Right ventricle myocardium superior (tissue), 1 donor: ENCODE results near the gene MED8. TPM values are rescaled to one million over a fixed set of nuclear protein-coding genes. Genes with fewer than 3 reads are reported as not detected.
A peak's percentile ranks its signal among the peaks of the same experiment; 100 is the strongest.
"Not testable (repeated sequence)": the region's sequence is repeated elsewhere in the genome, so short reads cannot be mapped to it uniquely, and the experiment has no call there.

ENCODE experiments used
- ATAC-seq: fragments of 200-7000 bp; cut with Tn5 transposase; one replicate; pipeline ENCODE4 v1.9.1; 2020; ENCODE audit warnings: mild to moderate bottlenecking; ENCODE audit not compliant: poor library complexity
- DNase-seq: peaks from one replicate; pipeline ENCODE4 v3.0.0-alpha.2; 2020
- intact Hi-C: fragments of 100-400 bp; cut with DNase I; formaldehyde crosslinking; loops from one replicate; pipeline ENCODE4 v1.11.2; 2022
- total RNA-seq: library from RNA; stranded (reverse); fragmentation: NEBNext Ultra II Directional; extraction: Animal tissue kit (Norgen Biotek cat#: 25700); gene quantifications from one replicate; pipeline ENCODE4 v1.2.1, GENCODE V29; 2021
- donor health status: DM: no; HTN: yes; CAD: no; lungs with severe emphysema.

MED8 gene
- total RNA-seq, 1 donor from 2014 or later, result 16.5 TPM

- intact Hi-C loops, result no loop called here
- ATAC-seq, result no peak
- DNase-seq, result no peak
Measured at GRCh38 chr1:43396059-43396458, 6.5 kb upstream of the MED8 start.

GRCh38 chr1:43395523-43395922 is 5.9 kb upstream of the MED8 start:
- ATAC-seq (no peak), DNase-seq (no peak)
- intact Hi-C loops, result no loop called here

- intact Hi-C loops, result no loop called here
- DNase-seq (no peak), ATAC-seq (no peak)
Measured at GRCh38 chr1:43392702-43393101, 3.1 kb upstream of the MED8 start.

GRCh38 chr1:43388613-43389012 is 987 bp downstream of the MED8 start:
- no peak for DNase-seq
- intact Hi-C loops, result no loop called here
- no peak for ATAC-seq

GRCh38 chr1:43387976-43388599 is 1.5 kb downstream of the MED8 start:
- no peak for DNase-seq
- no peak for ATAC-seq
- intact Hi-C loops, result no loop called here

GRCh38 chr1:43386676-43387075 is 2.9 kb downstream of the MED8 start:
- DNase-seq, result no peak
- no peak for ATAC-seq
- intact Hi-C loops, result no loop called here

- ATAC-seq (peak; percentile 70), DNase-seq (no peak)
- intact Hi-C loops, result no loop called here
Measured at GRCh38 chr1:43383449-43383848, 6.2 kb downstream of the MED8 start.

GRCh38 chr1:43382027-43382779 is 7.4 kb downstream of the MED8 start:
- intact Hi-C loops, result no loop called here
- DNase-seq (no peak), ATAC-seq (peak; percentile 84)

GRCh38 chr1:43381612-43382011 is 8.0 kb downstream of the MED8 start:
- intact Hi-C loops, result no loop called here
- no peak for DNase-seq
- peak; percentile 13 for ATAC-seq

GRCh38 chr1:43379476-43379875 is 10.1 kb downstream of the MED8 start:
- ATAC-seq (no peak), DNase-seq (no peak)
- intact Hi-C loops, result no loop called here

GRCh38 chr1:43377831-43378230 is 11.8 kb downstream of the MED8 start:
- DNase-seq, result no peak
- no peak for ATAC-seq
- intact Hi-C loops, result no loop called here

GRCh38 chr1:43376723-43377235 is 12.8 kb downstream of the MED8 start:
- DNase-seq (no peak), ATAC-seq (no peak)
- intact Hi-C loops, result no loop called here

GRCh38 chr1:43373066-43373940 is 16.3 kb downstream of the MED8 start:
- intact Hi-C loops, result no loop called here
- no peak for DNase-seq
- ATAC-seq, result peak; percentile 58

- ATAC-seq, result no peak
- intact Hi-C loops, result no loop called here
- DNase-seq, result no peak
Measured at GRCh38 chr1:43372172-43372571, 17.4 kb downstream of the MED8 start.

GRCh38 chr1:43370564-43370963 is 19.0 kb downstream of the MED8 start:
- intact Hi-C loops, result no loop called here
- ATAC-seq, result no peak
- DNase-seq, result no peak

- not testable (repeated sequence) for DNase-seq, ATAC-seq
- intact Hi-C loops, result loop anchor here (5.0 kb wide), 1 partner anchor 132 kb away; no protein-coding TSS in a partner anchor
Measured at GRCh38 chr1:43369779-43370178, 19.8 kb downstream of the MED8 start.

GRCh38 chr1:43368646-43369020 is 21.0 kb downstream of the MED8 start:
- ATAC-seq (no peak), DNase-seq (no peak)
- intact Hi-C loops, result loop anchor here (5.0 kb wide), 1 partner anchor 131 kb away; no protein-coding TSS in a partner anchor

- ATAC-seq, result peak; percentile 98
- intact Hi-C loops, result loop anchor here (5.0 kb wide), 1 partner anchor 131 kb away; no protein-coding TSS in a partner anchor
- peak; percentile 96 for DNase-seq
Measured at GRCh38 chr1:43367904-43368645, 21.5 kb downstream of the MED8 start, which contains the start of gene ELOVL1. ELOVL1 (minus strand) TSS chr1:43368011; CDS start chr1:43365609, 2,402 bp downstream.
